Left lung (tissue), 10 donors: Measurements from ENCODE around the gene BACH2. TPM values are rescaled to one million over a fixed set of nuclear protein-coding genes. Genes with fewer than 3 reads are reported as not detected.
A peak's percentile ranks its signal among the peaks of the same experiment; 100 is the strongest.

ENCODE experiments used
- ATAC-seq: fragments of 200-7000 bp; cut with Tn5 transposase; one replicate; pipeline ENCODE4 v1.9.1; 2020; ENCODE audit warnings: moderate library complexity
- DNase-seq, 4 donors: peaks; one replicate each; pipeline ENCODE4 v3.0.0-alpha.2; 2013 to 2020
- H3K27ac ChIP-seq, 2 donors: fragments of 200-600 bp; sonication (generic) in 1 of 2; one replicate each; pipeline versions ENCODE4 v1.5.0 to v1.8.0; 2020 to 2021
- H3K27me3 ChIP-seq, 2 donors: fragments of 200-600 bp; sonication (generic) in 1 of 2; one replicate each; pipeline versions ENCODE4 v1.5.0 to v1.8.0; 2020 to 2021
- H3K36me3 ChIP-seq, 2 donors: fragments of 200-600 bp; sonication (generic) in 1 of 2; one replicate each; pipeline versions ENCODE4 v1.5.0 to v1.8.0; 2020 to 2021
- H3K4me1 ChIP-seq, 2 donors: fragments of 200-600 bp; one replicate each; pipeline ENCODE4 v1.8.0; 2021
- H3K4me3 ChIP-seq, 2 donors: fragments of 200-600 bp; sonication (generic) in 1 of 2; one replicate each; pipeline versions ENCODE4 v1.5.0 to v1.8.0; 2020 to 2021; ENCODE audit warnings: mild to moderate bottlenecking in 1 of 2
- H3K9me3 ChIP-seq, 2 donors: fragments of 200-600 bp; sonication (generic) in 1 of 2; one replicate each; pipeline versions ENCODE4 v1.5.0 to v1.8.0; 2020 to 2021
- intact Hi-C, 2 donors: fragments of 100-400 bp; cut with DNase I; formaldehyde crosslinking; loops; one replicate each; pipeline versions ENCODE4 v1.11.2 to v1.14.2; 2022
- polyA plus RNA-seq, 6 donors: library from polyadenylated mRNA; unstranded; fragments of 120-200 nt; gene quantifications; one replicate each; pipeline ENCODE4 v1.2.1, GENCODE V29; 2013; ENCODE audit not compliant: insufficient read length in 6 of 6
- total RNA-seq, 2 donors: library from RNA; stranded (reverse); fragmentation: NEBNext Ultra II Directional; extraction: Animal tissue kit (Norgen Biotek cat#: 25700); gene quantifications; one replicate each; pipeline ENCODE4 v1.2.1, GENCODE V29; 2021
- TF ChIP-seq, protein P1 (sequence below), 2 donors: fragments of 200-600 bp; sonication (generic) in 1 of 2; IDR thresholded peaks; one replicate each; pipeline versions ENCODE4 v1.5.0 to v1.8.0; 2021; ENCODE audit warnings: antibody characterized with exemption in 2 of 2
- donor health status: DM: no; HTN: yes; CAD: no.
- donor health status: DM: no; HTN: no; CAD: no.

BACH2 gene
- total and polyA plus RNA-seq, 8 donors, result 3.8 to 10.6 (median 8.9) TPM

DNA sequence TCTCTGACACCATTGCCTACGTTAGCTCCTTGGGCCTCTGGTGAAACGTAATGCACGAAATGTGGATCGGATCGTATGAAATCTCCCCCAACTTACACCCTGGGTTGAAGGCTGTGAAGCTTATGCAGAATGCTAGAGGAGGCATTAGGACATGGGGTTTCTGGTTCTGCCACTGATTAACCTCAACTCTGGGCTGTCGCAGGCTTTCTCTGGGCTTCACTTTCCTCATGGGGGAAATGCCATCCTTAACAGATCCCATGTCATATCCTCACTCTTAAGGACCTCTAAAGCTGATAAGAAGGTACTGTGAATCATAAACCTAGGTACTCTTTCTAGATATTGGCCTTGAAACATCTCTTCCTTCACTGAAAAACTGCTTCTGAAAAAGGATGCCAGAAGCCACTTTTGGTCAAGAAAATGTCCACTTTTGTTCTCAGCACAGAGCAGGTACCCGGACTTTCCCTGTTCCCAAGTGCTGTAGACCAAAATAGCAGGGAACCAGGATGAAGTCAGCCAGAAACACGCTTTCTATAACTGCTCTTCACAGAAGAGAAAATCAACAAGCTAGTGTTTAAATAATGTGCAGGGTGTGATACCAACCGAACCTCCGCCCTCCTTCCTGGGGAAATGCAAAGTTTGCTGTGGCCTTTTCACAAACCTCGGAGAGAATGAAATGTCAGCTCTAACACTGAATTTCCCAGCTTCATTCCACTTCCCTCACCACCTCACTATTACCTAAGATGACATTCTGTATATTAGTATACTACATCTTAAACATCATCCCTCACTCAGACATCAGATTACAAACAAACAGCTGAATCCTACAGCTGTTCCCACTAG, 118.9 kb downstream of the BACH2 start:
- DNase-seq (no peak), ATAC-seq (peak; percentile 91)
- no peaks in the 10 kb centered on the region for H3K9me3 ChIP-seq
- H3K36me3 ChIP-seq, result no peaks in the 10 kb centered on the region
- H3K4me3 ChIP-seq, result no peak overlapping the region
- TF ChIP-seq, protein P1, sequence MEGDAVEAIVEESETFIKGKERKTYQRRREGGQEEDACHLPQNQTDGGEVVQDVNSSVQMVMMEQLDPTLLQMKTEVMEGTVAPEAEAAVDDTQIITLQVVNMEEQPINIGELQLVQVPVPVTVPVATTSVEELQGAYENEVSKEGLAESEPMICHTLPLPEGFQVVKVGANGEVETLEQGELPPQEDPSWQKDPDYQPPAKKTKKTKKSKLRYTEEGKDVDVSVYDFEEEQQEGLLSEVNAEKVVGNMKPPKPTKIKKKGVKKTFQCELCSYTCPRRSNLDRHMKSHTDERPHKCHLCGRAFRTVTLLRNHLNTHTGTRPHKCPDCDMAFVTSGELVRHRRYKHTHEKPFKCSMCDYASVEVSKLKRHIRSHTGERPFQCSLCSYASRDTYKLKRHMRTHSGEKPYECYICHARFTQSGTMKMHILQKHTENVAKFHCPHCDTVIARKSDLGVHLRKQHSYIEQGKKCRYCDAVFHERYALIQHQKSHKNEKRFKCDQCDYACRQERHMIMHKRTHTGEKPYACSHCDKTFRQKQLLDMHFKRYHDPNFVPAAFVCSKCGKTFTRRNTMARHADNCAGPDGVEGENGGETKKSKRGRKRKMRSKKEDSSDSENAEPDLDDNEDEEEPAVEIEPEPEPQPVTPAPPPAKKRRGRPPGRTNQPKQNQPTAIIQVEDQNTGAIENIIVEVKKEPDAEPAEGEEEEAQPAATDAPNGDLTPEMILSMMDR (IDR thresholded peaks at IDR 0.05), result no peak
- peaks cover 12 to 23% of the 10 kb centered on the region in 2 donors for H3K4me1 ChIP-seq
- intact Hi-C loops, result no loop called here
- H3K27me3 ChIP-seq, result no peaks in the 10 kb centered on the region
- H3K27ac ChIP-seq, result peak overlapping the region in 1 of 2 donors; percentile 60

DNA sequence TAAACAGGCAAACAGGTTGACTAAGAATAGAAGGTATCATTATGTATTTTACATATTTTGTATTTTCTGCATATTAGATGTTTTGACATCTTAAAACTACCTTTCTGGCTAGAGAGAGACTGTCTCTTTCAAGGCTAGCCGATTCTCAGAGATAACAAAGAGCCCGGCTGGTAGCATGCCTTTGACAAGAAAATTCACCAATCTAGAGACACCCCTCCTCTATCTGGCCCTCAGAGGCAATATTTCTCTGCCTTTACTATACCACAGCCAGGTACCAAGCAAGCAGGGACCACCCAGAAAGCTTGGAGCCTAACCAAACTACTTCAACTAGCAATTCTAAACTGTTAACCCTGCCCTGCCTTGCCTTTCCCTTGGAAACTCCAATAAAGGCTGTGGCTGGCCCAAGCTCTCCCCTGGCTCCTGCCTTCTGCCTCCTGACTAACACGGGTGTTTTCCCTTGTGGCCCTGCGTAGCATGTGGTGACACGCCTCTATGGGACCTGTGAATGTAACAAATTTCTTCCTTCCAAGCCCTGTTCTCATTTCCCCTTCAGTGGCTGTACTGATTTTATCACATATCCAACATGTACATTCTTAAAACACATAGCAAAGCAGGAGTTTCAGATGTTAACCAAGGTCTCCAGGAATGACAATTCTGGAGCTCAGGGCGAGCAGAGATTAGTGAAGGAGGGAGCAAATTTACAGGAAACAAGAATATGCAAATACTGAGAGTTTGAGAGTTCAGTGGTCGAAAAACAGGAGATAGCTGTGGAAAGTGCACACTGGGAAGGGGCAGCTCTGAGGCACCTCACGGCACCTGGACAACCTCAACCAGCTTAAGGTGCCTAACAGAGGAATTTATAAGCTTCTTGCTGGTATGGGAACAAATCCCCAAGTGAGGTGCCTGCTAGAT, 120.8 kb downstream of the BACH2 start:
- no peak for DNase-seq
- H3K4me1 ChIP-seq, result peaks cover 12 to 23% of the 10 kb centered on the region in 2 donors
- no peak overlapping the region for H3K4me3 ChIP-seq
- intact Hi-C loops, result no loop called here
- no peak for ATAC-seq
- H3K27ac ChIP-seq, result no peak overlapping the region
- H3K27me3 ChIP-seq, result no peaks in the 10 kb centered on the region
- TF ChIP-seq, protein P1 (IDR thresholded peaks at IDR 0.05), result no peak
- no peaks in the 10 kb centered on the region for H3K9me3 ChIP-seq
- no peaks in the 10 kb centered on the region for H3K36me3 ChIP-seq

DNA sequence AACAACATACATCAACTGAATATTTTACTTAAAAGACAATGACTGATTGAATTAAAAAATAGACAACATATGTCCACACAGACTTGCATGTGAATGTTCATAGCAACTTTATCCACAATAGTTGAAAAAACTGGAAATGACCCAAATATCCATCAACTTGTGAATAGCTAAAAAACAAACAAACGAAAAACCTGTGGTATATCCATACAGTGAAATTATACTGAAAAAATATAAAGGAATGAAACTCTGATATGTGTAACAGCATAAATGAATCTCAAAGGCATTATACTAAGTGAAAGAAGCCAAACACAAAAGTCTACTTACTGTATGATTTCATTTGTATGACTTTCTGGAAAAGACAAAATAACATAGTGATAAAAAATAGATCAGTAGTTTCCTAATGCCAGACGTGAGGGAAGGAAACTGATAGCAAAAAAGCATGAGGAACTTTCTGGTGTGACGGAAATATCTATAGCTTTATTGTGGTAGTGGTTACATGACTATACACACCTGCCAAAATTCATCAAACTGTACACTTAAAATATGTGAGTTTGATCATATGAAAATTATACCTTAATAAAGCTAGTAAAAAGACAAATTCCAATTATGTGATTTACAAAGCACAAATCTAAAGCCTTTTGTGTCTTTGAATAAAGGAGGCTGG, 123.2 kb downstream of the BACH2 start:
- no peaks in the 10 kb centered on the region for H3K36me3 ChIP-seq
- H3K4me3 ChIP-seq, result no peak overlapping the region
- peaks cover 7 to 18% of the 10 kb centered on the region in 2 donors for H3K4me1 ChIP-seq
- H3K27me3 ChIP-seq, result no peaks in the 10 kb centered on the region
- H3K27ac ChIP-seq, result no peak overlapping the region
- intact Hi-C loops, result no loop called here
- ATAC-seq (no peak), DNase-seq (no peak)
- no peaks in the 10 kb centered on the region for H3K9me3 ChIP-seq
- TF ChIP-seq, protein P1 (IDR thresholded peaks at IDR 0.05), result no peak

DNA sequence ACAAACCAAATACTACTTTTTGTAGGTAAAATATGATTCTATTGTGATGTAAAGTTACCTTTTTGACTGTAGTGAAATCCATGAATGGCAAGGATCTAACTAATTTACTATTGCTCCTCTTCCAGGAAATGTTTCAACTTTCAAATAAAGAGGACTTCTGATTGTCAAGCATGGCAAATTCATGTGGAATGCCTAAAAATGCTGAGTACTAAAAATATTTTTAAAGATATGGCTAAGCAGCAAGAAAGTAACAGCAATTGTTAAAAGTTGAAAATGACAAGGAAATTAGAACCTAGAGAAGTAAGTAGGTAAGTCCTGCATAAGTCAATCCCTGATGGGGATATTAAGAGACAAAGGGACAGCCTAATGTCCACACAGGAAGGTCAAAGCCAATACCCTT, 126.0 kb downstream of the BACH2 start:
- no peak overlapping the region for H3K4me3 ChIP-seq
- intact Hi-C loops, result no loop called here
- H3K4me1 ChIP-seq, result peaks cover 0 to 2% of the 10 kb centered on the region in 2 donors
- TF ChIP-seq, protein P1 (IDR thresholded peaks at IDR 0.05), result no peak
- H3K9me3 ChIP-seq, result no peaks in the 10 kb centered on the region
- no peak for DNase-seq
- H3K27me3 ChIP-seq, result no peaks in the 10 kb centered on the region
- no peaks in the 10 kb centered on the region for H3K36me3 ChIP-seq
- H3K27ac ChIP-seq, result no peak overlapping the region
- ATAC-seq, result no peak
